ENCODE data around the gene MACROH2A2. TPM values are rescaled to one million over a fixed set of nuclear protein-coding genes. Genes with fewer than 3 reads are reported as not detected.

The MACROH2A2 gene
- total and polyA plus RNA-seq, 2 of the 8 experiments (the other 6 are each of a cell fraction or from before 2014, with no cell fraction given): 7.9 to 9.3 TPM

DNA sequence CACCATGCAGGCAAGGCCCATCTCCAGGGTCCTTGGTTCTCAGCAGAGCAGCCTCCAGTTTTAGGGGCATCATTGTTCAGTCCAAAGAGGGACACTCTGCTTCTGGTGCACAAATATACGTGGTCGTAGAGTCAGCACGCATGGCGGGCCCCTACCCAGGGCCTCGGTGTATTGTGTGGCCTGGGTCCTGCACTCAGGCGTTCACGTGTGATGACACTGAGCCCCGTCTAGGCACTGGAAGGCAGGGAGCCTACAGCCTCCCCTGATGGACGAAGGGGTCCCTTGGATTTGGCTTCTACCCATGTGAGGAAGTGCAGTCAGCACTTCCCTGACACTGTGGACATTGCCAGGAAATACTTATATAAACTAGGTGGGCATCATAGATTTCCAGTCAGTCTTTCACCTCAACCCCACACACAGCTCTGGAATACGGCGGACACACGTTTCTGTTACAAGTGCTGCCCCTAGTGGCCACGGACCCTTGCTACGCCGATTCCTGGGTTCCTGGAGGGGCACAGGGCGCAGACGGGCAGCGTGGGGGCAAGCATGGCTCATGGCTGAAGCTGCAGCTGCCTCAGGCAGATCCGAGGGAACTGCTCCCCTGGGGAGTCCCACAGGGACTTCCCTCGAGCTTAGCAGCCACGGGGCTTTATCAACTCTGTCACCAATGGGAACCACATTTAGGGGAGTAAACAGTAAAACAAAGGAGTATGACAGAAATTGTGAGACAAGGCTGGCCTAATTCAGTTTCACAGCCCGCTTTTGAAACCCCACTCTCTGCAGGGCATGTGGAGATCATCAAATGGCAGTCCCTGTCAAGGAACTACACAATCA is 54.5 kb downstream of the MACROH2A2 start:
- Histone ChIP-seq H3K9me3 (ENCODE audit: insufficient read depth in 2 of 2, low read depth in 1 of 2, low read length in 1 of 2) (no peaks in the 10 kb centered on the region), H3K4ac (replicated peaks; ENCODE audit: insufficient read length, low read depth, low read length) (peak overlapping the region; percentile 93), H4K8ac (ENCODE audit: extremely low read depth, insufficient read depth, low read length) (no peak overlapping the region), H3K23ac (ENCODE audit: insufficient read length) (no peak overlapping the region), H2BK20ac (ENCODE audit: low read length) (no peak overlapping the region; the same call in 1 of the 2 replicates), H3K9ac (replicated peaks in 1 of 4; ENCODE audit: extremely low read depth in 1 of 4, low read depth in 3 of 4, low read length in 3 of 4) (no peak overlapping the region; a peak in 1 of 7 replicates), H3K14ac (ENCODE audit: insufficient read length) (no peak overlapping the region), H3K79me2 (ENCODE audit: control insufficient read depth in 1 of 2, insufficient read depth in 2 of 2, low read length in 2 of 2) (no peaks in the 10 kb centered on the region), H2AFZ (ENCODE audit: low read length) (no peak overlapping the region), H3K4me1 (replicated peaks in 1 of 4; ENCODE audit: control insufficient read depth in 3 of 4, insufficient read depth in 4 of 4, low read length in 3 of 4) (peaks cover 0 to 2% (median 2%) of the 10 kb centered on the region in 4 experiments; a peak in 2 of 7 replicates), H3K79me1 (ENCODE audit: low read depth, low read length) (no peaks in the 10 kb centered on the region), H2BK15ac (ENCODE audit: low read length) (no peak overlapping the region), H4K5ac (ENCODE audit: insufficient read length, low read depth, low read length) (no peak overlapping the region), H3K4me3 (ENCODE audit: extremely low read depth in 1 of 4, insufficient read depth in 2 of 4, low read depth in 3 of 4, low read length in 4 of 4) (no peak overlapping the region), H2BK5ac (ENCODE audit: low read depth, low read length) (no peak overlapping the region), H2AK5ac (ENCODE audit: low read depth, low read length) (no peak overlapping the region), H2BK120ac (replicated peaks; ENCODE audit: low read depth, low read length) (no peak overlapping the region), H3K27me3 (replicated peaks in 1 of 4; ENCODE audit: control insufficient read depth in 3 of 4, extremely low read depth in 1 of 4, insufficient read depth in 3 of 4, low read length in 3 of 4) (no peaks in the 10 kb centered on the region), H4K91ac (replicated peaks; ENCODE audit: insufficient read length, low read length) (no peak overlapping the region), H3K56ac (replicated peaks; ENCODE audit: insufficient read length, low read depth, low read length) (peak overlapping the region; percentile 53), H3K18ac (ENCODE audit: extremely low read depth, low read length) (no peak overlapping the region), H3K36me3 (ENCODE audit: control insufficient read depth in 2 of 4, insufficient read depth in 4 of 4, low read length in 3 of 4) (no peaks in the 10 kb centered on the region), H3K23me2 (ENCODE audit: low read depth, low read length) (no peaks in the 10 kb centered on the region), H3K27ac (ENCODE audit: low read depth, low read length) (no peak overlapping the region), H2BK12ac (ENCODE audit: low read depth, low read length) (no peak overlapping the region), H4K20me1 (replicated peaks in 1 of 2; ENCODE audit: control insufficient read depth in 1 of 2, insufficient read depth in 2 of 2, low read length in 2 of 2) (peaks cover 0 to 4% of the 10 kb centered on the region in 2 experiments), H3K4me2 (ENCODE audit: insufficient read depth in 1 of 2, low read depth in 2 of 2, low read length in 2 of 2) (no peak overlapping the region)
- POLR2A ChIA-PET (ENCODE audit: partially characterized antibody): interaction anchor here (0.6 to 1.6 kb wide), 3 partner anchors 9 to 38 kb away, joined by 3 read pairs; no protein-coding TSS in a partner anchor
- WGBS, 2 experiments (ENCODE audit: extremely low coverage in 1 of 2, insufficient coverage in 1 of 2, insufficient read length in 1 of 2, insufficient replicate concordance in 2 of 2, low coverage in 1 of 2, low lambda C conversion rate in 2 of 2, missing lambda C conversion rate in 1 of 2): 53% methylated on average over 22 of the region's 22 CpGs; no CpG with 5 or more reads in 1 of the 2 experiments
- FAIRE-seq (peak; percentile 87), DNase-seq (ENCODE audit: low read depth in 1 of 2, low spot score in 2 of 2) (peak; percentile 29 to 92)
- CTCF ChIA-PET (ENCODE audit: partially characterized antibody): interaction anchor here (0.6 to 13.4 kb wide), 23 partner anchors 7 to 391 kb away, joined by 3 to 155 read pairs (median 4); partner anchors contain the start of gene TYSND1
- TF ChIP-seq RXRA (IDR thresholded peaks at IDR 0.05; ENCODE audit: insufficient read depth, low read depth, low read length) (no peak), KDM5A (IDR thresholded peaks at IDR 0.05; ENCODE audit: low read length) (no peak), CBX5 (IDR thresholded peaks at IDR 0.05; ENCODE audit: low read depth, low read length) (no peak), TAF7 (optimal IDR thresholded peaks at IDR 0.05; ENCODE audit: borderline replicate concordance, low read depth, low read length) (no peak), TEAD4 (IDR thresholded peaks at IDR 0.05; ENCODE audit: low read depth, low read length) (no peak), BCL11A (IDR thresholded peaks at IDR 0.05; ENCODE audit: low read depth in 2 of 2, low read length in 2 of 2) (no peak), ATF3 (IDR thresholded peaks at IDR 0.05; ENCODE audit: insufficient read depth, low read depth, low read length) (peak; percentile 46; the same call in 1 of the 2 replicates), YY1 (IDR thresholded peaks at IDR 0.05; ENCODE audit: low read depth, low read length) (0 out of 2 replicates have a peak, but pooled peaks have one; percentile 49), GABPA (IDR thresholded peaks at IDR 0.05; ENCODE audit: borderline replicate concordance, insufficient read depth, low read length) (peak; percentile 64; the same call in 1 of the 2 replicates), PHF8 (conservative IDR thresholded peaks at IDR 0.05; ENCODE audit: low read depth, low read length) (no peak), TBP (IDR thresholded peaks at IDR 0.05; ENCODE audit: low read depth, low read length) (no peak)
